Astrocyte of the hippocampus (primary cell): ENCODE measurements around the gene SZRD1.

Experiments
- DNase-seq: peaks from one replicate; pipeline ENCODE4 v3.0.0; 2011; ENCODE audit warnings: low read depth, low spot score

SZRD1 gene

DNA sequence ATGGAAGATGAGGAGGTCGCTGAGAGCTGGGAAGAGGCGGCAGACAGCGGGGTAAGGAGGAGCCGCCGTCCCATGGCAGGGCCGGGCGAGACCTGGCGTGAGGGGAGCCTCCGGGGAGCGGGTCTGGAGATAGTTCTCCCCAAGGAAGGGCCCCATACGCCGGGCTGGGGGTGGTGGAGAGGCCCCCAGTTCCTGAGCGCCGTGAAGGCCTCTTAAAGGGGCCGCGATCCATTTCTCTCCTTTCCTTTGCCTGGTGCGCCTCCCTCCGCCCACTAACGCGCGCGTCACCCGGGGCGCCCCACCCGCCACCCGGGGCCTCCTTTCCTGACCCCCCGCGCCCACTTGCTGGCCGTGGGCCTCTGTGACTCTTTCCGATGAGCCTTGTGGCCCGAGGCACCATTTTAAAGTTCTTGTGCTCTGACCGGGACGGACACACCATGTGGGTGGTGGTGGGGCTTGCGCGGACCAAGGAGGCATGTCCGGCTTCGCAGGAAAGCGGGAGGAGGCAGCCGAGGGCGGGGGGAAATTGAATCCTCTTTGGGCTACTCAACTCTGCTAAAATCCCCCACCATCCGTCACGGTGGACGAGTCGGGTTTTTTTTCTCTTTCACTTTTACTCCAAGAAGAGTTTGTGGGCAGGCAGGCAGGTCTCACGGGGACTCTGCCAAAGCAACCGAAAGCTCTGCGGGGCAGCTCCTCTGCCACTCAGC, 371 bp downstream of the SZRD1 start:
- peak; percentile 92 for DNase-seq

DNA sequence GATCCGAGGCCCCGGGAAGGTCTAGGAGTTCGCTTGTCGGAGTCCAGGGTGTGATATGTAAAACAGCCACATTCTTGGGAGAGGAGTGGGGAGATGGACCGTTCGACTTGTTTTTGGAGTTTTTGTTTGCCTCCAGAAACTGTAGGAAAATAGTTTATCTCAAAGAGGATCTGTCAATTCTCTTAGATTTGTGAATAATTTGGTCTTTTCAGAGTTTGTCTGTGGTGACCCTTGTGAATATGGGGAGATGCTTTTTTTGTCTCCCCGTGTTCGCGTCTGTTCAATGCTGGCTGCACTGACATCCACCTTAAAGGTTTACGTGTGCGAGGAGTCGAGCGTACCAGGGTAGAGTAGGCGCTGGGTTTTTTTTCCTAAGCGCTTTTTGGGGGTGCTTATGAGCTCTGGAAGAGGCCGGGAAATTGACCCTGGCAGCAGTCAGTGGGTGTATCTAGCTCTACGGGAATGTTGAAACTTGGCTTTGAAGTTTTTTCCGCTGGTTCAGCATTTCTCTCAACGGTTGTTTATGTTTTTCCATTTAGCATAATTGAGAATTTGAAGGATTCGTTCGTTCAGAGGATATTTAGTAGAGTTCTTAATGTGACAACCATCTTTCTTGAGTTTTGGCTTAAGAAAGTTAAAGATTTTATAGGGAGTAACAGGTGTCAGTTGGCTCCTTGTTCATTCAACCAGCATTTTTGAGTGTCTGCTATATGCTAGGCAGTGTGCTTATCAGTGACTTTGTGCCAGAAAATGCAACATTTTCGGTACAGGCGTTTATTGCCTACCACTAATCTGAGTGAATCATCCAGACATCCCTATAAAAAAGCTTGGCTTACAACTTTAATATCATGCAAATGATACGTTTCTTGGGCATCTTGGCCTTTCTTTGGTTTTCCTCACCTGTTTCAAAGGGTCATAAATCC, 1.2 kb downstream of the SZRD1 start:
- peak; percentile 24 for DNase-seq

DNA sequence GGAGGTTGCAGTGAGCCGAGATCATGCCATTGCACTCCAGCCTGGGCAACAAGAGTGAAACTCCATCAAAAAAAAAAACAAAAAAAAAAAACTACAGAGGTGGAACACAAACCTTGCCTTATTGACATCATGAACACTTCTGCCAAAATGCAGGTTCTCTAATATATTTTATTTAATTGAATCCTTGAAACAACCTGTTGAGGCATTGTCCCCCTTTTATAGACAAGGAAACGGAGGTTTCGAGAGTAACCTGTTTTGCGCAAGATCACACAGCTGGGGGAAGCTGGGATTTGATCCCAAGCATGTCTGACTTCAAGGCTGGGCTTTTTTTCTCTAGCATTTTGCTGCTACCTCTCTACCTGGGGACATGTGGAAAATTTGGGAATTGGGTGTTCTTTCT, 2.8 kb downstream of the SZRD1 start:
- no peak for DNase-seq

DNA sequence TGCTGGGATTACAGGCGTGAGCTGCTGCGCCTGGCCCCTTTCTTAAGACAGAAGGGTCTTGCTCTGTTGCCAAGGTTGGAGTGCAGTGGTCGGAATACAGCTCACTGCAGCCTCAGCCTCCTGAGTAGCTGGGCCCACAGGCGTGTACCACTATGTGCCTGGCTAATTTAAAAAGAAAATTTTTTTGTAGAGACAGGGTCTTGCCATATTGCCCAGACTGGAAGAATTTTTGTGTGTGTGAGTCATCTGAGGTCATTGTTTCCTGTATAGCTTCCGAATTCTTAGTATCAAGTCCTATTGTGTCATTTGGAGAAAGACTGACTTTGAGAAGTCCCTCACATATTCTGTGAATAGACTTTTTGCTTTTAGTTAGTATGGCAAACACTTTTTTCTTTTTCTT, 4.7 kb downstream of the SZRD1 start:
- peak; percentile 26 for DNase-seq

DNA sequence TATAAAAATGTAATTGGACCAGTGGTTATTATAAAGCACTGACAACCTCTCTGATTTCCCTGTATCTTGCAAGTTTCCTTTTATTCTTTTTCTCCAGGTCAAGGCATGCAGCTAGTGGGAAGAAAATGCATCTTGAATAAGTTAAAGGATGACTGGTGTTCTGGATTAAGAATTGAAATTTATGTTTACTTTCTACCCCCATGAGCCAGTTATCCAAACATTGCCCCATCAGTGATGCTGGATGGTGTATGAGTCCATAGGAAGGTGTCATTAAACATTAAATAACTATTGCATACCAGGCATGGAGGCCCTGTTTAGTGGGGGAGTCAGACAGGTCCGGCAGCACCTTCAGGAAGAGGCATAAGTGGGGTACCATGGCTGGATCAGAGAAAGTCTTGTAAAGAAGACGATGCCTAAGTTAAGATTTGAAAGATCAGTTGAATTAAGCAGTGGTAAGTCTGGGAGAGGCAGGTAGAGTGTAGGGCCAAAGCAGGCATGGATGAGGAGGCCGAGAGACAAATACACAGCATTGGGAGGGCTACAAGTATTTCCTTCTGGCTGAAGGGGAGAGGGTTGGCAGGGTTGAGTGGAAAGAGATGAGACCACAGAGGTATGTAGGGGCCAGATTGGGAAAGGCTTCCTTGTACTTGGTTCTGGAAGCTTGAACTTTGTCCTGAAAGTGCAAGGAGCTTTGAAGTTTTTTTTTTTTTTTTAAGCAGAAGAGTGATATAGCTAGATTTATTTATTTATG, 5.7 kb downstream of the SZRD1 start:
- DNase-seq, result no peak

DNA sequence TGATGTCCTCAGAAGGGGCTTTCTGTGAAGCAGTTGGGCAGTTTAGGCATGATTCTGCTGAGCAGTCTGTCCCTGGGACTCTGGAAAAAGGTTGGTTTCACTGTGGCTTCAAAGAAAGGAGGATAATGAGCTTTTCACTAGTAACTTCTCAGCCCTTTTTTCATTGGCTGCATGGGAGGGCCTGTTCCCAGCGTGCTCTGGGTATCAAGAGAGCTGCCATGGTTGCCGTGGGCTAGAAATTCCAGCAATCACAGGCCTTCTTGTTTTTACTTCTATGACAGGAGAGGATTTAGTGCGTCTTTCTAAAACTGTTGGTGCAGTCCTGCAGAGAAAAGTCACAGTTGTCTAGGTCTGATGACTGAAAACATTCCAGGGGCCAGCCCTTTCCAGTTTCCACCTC, 7.2 kb downstream of the SZRD1 start:
- no peak for DNase-seq

DNA sequence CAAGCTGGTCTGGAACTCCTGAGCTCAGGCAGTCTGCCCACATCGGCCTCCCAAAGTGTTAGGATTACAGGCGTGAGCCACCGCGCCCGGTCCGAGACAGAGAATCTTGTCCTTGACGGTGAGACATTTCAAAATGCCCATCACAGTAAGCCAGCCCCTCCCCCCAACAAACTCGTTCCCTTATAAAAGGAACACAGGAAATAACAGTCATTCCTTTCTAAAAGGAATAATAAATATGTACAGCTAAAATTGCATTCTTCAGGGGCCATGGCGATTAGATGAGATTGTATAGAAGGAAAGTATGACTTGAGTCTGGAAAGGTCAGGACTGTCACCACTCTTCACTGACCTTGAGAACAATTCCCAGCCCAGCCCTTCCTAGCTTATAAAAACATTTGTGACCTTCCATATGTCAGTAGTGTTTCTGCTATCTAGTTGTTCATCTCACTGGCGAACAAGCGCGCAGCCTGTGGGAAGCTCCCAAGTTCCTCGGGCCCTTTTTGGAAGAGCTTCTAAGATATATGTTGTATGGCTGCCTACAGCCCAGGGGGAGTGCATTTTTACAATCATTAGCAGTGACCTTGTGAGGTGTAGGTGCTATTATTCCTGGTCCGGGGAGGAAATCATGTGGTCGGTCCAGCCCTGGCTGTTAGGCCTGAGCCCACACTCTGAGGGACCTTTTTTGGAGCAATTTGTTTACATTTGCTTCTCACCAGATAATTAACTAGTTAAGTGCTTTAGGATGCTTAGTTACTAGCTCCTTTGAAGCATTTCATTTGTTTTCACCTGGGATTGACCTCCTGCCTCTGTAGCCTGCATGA, 8.7 kb downstream of the SZRD1 start:
- peak; percentile 47 for DNase-seq

DNA sequence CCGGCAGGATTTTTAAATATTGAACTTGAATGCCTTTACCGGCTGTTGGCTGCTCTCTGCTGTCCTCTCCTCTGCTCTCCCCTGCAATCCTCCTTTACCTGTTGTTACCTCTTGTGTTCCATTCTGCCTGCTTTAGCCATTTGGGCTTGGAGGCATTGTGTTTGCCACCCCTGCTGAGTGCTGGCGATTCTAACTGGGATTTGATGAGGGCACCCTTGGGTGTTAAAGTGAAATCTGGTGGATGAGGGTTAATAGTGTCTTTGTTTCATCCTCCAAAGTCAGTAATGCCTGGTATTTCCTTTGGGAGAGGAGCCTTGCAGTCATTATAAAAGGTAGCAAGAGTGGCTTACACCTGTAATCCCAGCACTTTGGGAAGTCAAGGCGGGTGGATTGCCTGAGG, 9.9 kb downstream of the SZRD1 start:
- no peak for DNase-seq

DNA sequence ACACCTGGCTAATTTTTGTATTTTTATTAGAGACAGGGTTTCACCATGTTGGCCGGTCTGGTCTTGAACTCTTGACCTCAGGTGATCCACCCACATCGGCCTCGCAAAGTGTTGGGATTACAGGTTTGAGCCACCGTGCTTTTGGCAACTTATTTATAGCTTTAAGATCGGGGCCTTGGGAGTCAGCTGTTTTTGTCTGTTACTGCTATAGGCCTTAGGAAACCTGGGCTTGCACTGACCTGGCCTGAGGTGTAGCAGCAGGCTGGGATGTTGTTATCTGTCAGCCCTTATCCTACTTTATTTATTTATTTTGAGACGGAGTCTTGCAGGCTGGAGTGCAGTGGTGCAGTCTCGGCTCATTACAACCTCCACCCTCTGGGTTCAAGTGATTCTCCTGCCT, 11.4 kb downstream of the SZRD1 start:
- DNase-seq, result no peak

DNA sequence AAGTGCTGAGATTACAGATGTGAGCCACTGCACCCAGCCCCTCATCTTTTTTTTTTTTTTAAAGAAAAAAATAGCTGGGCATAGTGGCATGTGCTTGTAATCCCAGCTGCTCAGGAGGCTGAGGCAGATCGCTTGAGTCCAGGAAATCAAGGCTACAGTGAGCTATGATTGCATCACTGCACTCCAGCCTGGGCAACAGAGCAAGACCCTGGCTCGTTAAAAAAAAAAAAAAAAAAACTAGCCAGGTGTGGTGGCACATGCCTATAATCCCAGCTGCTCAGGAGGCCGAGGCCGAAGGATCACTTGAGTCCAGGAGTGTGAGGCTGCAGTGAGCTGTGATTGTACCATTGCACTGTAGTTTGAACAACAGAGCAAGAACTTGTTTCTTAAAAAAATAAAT, 13.8 kb downstream of the SZRD1 start:
- DNase-seq, result no peak

DNA sequence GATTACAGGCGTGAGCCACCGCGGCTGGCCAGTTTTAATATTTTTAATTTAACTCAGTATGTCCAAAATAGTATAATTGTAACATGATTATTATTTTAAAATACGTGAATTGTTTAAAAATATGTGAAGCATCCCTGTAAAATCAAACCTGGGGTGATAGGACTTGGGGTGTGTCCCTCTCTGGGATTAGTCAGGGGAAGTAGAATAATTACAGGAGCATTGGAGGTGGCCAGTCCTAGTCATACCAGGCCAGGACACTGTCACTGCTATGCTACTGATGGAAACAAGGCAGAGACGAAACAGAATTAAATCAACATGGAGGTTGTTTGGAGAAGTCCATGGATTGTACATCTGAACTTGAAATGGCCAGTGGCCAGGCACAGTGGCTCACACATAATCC, 16.8 kb downstream of the SZRD1 start:
- DNase-seq, result no peak

DNA sequence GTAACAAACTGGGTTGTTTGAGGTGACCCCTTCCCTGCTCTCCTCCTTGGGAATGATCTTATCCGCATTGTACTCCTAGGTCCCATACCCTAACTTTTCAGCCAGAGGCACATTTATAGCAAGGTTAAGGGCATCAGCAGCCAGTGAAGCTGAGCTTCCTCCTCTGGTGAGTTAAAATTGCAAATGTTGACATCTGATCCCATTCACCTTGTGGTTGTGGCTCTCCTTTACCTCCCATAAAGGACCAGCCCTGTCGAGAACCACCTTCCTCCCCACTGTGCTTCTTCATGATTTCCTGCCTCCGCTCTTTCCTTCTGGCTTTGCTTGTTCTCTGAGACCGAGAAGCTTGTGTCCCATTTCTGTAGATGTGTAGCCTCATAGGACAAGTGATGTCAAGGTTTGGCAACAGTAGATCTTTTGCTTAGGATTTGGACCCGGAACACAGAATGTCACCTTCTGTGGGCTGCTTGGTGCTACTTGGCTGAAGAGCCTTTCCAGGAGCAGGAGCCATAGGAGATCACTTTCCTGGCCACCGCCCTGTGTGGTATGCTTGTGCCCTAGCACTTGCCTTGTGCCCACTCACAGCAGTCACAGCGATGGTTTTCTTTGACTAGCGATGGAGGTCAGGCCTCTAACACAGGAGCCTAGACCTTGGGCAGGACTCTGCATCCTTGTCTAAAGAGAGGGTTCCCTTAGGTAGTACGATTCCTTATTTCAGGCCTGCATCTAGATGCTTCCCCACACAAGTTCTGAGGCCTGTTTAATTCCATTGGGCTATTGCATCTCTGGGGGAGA, 18.8 kb downstream of the SZRD1 start:
- no peak for DNase-seq

DNA sequence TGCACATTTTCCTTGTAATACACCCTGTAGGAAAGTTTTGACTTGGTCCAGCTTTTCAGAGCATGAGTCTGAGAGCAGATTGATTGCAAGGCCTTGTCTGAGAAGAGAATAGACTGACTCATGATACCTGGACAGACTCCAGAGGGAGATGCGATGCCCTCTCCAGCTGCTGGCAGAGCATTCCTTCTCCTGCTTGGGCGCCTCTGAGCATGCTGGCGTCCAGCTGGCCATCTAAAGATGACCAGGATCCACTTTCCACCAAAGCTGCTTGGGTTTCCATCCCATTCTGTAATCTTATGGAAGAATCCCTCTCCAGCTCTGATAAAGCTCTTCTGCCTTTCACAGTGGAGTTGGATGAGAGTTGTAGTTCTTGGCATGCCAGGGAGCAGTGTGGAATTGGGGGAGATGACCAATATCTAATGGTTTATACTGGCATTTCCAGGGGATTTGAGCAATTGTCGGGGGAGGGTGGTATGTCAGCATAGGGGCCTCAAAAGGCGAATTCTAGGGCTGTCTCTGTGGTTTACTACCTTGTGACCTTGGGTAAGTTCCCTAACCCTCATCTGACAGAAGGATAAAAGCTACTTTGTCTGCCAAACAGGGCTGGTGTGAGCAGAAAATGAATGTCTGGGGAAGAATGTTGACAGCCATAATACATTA, 19.5 kb downstream of the SZRD1 start:
- DNase-seq, result peak; percentile 79

DNA sequence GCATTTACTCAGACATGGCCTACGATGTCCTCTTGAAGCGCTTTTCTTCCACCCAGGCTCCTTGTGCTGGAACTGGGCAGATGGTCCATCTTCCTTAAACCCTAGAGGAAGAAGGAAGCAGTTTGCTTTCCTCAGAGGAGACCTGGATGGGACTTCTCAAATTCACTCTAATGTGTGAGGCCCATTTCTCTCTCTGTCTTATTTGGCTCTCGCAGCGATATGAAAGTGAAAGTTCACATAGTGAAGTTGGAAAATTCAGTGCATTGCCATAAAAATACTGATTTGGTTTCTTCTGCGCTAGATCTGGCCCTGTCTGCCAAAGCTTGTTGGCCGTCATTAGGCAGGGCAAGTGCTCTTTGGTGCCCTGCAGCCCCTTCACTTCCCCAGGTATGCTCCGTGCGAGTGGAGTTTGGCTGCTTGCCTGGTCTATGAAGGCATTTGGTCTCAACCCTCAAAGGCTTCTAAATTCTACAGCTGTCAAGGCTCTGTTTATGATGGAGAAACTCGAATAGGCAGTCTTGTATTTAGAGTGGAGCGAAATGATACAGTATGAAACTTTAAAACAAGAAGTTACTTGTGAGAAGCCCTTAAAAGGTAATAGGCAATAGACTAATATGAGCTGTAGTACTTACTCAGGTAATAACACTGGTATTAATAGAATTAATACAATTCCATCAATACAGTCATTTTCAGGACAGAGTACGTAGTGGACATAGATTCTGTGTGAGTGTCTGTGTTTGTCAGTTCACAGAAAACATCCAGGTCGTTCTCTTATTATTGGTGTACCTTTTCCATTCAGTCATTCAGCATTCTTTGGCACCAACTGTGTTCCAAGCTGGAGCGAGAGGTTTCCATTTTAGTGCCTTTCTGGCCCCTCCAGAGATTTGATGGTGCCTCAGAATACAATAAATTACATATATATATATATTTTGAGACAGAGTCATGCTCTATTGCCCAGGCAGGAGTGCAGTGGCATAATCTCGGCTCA, 20.5 kb downstream of the SZRD1 start:
- peak; percentile 50 for DNase-seq

DNA sequence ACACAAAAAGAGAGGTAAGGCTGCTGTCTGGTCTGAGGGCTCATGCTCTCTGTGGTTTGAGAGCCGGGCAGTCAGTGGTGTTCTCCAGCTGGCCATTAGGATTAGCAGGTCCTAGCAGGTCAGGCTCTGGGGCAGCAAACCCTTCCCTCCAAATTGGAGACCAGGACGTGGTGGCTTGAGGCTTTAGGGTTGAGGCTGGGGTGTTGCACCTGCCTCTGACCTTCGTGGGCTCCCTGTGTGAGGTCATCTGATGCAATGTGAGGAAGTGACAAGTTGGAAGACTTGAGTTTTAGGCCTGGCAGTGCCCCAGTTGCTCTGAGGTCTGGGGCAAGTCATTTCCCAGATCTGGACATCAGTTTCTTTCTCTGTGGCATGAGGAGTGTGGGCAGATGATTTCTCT, 24.4 kb downstream of the SZRD1 start:
- DNase-seq, result no peak

DNA sequence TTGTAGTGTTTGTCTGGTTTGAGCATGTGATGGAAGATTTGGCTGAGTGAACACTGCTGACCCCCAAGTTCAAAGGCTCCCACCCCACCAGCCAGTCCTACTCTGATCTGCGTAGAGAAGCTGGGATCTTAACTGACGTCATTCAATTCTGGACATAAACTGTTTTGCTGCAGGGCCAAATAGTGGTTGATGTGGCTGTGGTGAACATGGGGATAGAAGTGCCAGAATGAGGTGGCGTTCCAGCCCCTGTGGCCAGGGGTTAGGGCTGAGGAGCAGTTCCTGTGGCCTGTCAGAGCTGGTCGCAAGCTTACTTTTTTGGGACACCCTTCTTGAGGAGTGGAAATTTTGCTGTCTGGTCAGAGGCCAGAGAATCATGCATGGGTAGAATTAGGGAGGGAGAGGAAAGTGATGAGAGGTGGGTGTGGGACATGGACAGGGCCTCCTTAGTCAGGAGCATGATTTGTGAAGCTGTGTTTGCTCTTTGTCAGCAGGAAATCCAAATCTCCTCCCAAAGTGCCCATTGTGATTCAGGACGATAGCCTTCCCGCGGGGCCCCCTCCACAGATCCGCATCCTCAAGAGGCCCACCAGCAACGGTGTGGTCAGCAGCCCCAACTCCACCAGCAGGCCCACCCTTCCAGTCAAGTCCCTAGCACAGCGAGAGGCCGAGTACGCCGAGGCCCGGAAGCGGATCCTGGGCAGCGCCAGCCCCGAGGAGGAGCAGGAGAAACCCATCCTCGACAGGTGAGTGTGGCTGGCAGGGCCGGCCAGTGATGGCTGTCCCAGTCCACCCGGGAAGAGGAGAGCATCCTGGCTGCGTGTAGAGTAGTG, 25.9 kb downstream of the SZRD1 start:
- DNase-seq, result no peak

DNA sequence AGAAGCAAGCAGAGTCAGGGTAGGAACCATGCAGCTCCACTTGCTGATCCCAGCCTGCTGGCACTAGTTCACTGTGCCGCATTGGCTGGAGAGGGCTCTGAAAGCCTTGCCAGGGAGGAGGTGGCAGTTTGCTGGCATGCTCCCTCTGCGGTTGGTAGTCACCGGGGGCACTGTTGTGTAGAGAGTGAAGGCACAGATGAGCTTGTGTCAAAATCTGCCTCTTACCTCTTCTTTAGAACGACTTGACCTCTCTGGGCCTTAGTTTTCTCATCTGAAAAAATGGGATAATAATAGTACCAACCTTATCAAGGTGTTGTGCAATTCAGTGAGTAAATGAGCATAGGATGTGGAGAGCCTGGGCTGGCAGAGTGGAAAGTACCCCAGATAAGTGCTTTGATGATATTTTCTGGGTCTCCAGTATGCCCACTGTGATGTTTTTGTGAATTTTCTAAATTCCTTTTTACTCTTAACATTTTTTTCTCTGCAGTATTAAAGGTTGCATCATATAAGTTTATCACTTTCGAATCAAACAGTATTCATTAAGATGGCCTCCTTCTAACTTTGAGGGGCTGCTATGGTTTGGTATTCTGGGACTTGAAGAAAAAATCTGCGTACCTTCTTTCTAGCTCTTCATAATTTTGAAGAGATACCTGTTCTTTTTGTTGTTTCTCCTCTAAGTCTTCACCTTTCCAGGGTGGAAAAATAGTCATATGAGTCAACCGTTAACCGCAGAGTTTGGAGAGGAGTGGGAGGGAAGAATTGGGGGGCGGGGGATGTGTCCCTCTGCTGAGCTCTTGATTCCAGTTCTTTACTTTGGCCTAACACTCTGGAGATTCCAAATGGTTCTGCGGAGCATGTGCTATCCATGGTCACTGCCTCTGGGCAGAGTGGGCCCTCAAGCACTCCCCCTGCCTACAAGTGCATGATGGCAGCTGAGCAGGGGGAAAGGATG, 26.8 kb downstream of the SZRD1 start:
- DNase-seq, result no peak
